Posterior cingulate gyrus (tissue), 11 donors: Measurements from ENCODE around the gene COL4A2.
A peak's percentile ranks its signal among the peaks of the same experiment; 100 is the strongest.

Source experiments
- DNase-seq, 10 donors: peaks; one replicate each; pipeline versions ENCODE4 v3.0.0 to v3.0.0-alpha.2; 2020 to 2021; ENCODE audit warnings: mixed read lengths in 3 of 10
- intact Hi-C: fragments of 100-400 bp; cut with DNase I; formaldehyde crosslinking; loops from one replicate; pipeline ENCODE4 v1.15.1; 2023

The COL4A2 gene

GRCh38 chr13:110458594-110459365 lies 151.7 kb downstream of the COL4A2 start:
- intact Hi-C loops: loop anchor here (5.0 kb wide), 1 partner anchor 359 kb away; no protein-coding TSS in a partner anchor

GRCh38 chr13:110462091-110462490 lies 155.0 kb downstream of the COL4A2 start:
- intact Hi-C loops: no loop called here
- DNase-seq: peak in 1 of 10 donors; percentile 67

More at GRCh38 chr13:110458594-110459365, 151.7 kb downstream of the COL4A2 start:
- peak in 1 of 10 donors; percentile 71 for DNase-seq

DNA sequence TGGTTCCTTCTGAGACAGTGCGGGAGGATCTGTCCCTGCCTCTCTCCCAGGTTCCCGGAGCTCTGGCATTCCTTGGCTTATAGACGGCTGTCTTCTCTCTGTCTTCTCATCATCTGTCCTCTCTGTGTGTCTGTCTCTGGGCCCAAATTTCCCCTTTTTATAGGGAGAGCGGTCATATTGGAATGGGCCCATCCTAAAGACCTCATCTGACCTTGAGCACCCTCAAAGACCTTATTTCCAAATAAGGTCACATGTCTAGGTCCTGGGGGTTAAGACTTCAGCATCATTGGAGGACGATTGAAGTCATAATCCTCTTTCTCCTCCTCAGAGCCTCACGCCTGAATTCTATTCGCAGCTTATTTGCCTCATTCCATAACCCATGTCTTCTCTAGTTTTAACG lies 156.1 kb downstream of the COL4A2 start:
- intact Hi-C loops: no loop called here
- no peak for DNase-seq

GRCh38 chr13:110463871-110464510 lies 156.9 kb downstream of the COL4A2 start:
- DNase-seq: peak in 1 of 10 donors; percentile 75
- intact Hi-C loops: no loop called here

GRCh38 chr13:110464556-110465333 lies 157.7 kb downstream of the COL4A2 start:
- peak in 6 of 10 donors; percentile 38 to 91 (median 68) for DNase-seq
- intact Hi-C loops: no loop called here

- peak in 1 of 10 donors; percentile 41 for DNase-seq
- intact Hi-C loops: no loop called here
Measured at GRCh38 chr13:110465696-110466095, 158.6 kb downstream of the COL4A2 start.

GRCh38 chr13:110466266-110466915 lies 159.3 kb downstream of the COL4A2 start:
- intact Hi-C loops: no loop called here
- DNase-seq: peak in 1 of 10 donors; percentile 54

DNA sequence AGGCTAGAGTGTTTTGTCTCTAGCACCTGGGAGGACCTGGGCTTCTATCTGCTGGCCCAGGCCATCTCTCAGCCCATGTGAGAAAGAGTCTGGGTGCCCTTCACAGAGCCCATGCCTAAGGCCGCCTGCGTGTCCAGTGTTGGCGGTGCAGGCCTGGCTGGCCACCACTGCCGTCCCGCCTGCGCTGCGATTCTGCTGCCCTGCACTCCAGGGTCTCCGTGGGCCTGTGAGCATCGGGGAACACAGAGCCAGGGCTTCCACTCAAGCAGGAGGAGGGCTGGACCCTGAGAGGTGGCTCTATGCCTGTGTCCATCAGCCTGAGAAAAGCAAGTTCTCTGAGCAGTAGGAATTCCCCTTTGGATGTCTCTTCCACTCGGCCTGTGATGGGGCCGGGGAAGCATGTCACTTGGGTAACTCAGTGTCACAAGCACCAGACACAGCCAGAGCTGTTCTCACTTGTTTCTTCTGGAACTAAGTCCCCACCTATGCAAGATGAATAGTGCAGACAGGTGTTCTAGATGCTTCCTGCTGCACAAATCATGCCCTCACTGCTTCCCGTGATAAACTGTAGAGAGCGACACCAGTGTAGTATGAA lies 160.5 kb downstream of the COL4A2 start:
- intact Hi-C loops: no loop called here
- peak in 2 of 10 donors; percentile 54 to 68 for DNase-seq

DNA sequence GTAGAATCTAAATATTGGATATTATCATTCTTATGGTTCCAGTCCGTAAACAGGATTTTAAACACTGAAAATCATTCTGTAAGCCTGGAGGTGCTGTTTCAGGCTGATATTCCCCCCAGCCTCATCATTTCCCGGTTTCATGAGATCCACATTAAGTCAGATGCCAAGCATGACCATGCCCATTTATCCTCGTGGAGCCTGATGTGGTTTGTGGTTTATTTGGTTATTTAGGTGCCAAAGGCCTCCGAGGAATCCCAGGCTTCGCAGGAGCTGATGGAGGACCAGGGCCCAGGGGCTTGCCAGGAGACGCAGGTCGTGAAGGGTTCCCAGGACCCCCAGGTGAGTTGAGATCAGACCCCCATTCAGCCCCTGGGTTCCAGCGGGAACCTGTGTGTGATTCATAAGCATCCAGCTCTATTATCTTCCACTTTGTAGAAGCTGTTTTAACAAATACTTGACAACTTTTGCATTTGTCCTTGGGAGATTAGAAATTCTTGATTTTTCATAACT lies 162.0 kb downstream of the COL4A2 start:
- DNase-seq: peak in 2 of 10 donors; percentile 32 to 59
- intact Hi-C loops: no loop called here

DNA sequence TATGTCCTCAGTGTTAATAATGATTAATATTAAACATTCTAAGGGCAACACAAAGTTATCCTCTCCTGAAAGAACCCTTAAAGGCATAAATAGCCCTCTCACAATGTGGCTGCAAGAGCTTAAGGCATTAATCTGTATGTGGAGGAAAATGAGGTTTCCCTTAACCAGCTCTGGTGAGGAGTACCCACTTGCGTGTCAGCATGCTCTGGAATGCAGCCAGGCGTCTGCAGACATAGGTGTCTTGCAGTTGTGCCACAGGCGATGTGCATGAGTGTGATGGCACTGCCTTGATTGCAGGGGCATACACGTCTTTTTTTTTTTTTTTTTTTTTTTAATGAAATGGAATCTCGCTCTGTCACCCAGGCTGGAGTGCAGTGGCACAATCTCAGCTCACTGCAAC lies 162.5 kb downstream of the COL4A2 start:
- peak in 2 of 10 donors; percentile 28 to 65 for DNase-seq
- intact Hi-C loops: no loop called here

GRCh38 chr13:110470272-110471009 lies 163.4 kb downstream of the COL4A2 start:
- peak in 1 of 10 donors; percentile 62 for DNase-seq
- intact Hi-C loops: no loop called here

DNA sequence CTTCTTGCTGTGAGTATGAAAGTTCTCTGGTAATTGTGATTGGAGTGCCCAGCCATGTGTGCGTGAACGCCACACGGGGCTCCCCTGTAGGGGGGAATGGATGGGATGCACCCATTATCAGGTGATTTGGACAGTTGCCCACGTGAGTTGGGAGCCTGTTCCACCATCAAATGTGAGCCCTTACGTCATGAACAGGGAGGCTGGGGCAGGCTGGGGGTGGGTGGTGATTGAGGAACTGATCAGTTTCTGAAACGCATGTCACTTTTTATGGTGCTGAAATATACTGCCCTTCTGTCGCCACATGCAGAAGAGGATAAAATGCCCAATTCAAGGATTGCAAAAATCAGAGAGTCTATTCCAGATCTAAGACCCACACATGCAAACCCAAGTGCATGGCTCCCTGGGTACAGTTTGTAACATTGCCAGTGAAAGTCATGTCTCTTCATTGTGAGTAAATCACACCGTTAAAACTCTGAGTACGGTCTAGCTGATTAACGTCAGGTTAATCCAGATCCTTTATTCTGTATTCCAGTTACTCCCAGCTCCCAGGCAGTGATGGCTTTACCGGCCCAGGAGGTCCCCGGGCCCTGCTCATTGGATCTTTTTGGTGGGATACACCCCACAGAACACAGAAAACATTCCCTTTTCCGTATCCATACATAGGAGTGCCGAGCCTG lies 164.2 kb downstream of the COL4A2 start:
- intact Hi-C loops: no loop called here
- DNase-seq: peak in 2 of 10 donors; percentile 30 to 36

- intact Hi-C loops: no loop called here
Measured at GRCh38 chr13:110471833-110472162, 164.7 kb downstream of the COL4A2 start.

DNA sequence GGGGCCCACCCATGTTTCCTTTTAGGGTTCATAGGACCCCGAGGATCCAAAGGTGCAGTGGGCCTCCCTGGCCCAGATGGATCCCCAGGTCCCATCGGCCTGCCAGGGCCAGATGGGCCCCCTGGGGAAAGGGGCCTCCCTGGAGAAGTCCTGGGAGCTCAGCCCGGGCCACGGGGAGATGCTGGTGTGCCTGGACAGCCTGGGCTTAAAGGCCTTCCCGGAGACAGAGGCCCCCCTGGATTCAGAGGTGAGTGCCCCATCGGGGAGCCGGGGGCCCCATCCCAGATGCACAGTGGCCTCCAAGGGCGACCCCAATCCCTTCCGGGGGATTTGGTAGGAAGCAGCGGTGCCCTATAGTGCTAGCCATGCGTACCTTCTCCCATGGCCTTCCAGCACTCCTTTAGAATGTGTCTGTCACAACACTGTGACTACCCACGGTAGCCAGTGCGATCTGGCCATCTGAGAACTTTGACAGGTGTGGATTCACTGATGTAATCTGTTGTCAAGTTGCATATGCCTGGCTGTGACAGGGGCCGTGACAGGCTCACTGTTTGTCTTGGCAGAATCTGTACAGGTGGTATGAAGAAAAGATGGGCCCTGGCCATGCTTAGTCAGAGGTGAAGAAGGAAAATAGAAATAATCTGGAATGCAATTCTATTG lies 165.9 kb downstream of the COL4A2 start:
- peak in 2 of 10 donors; percentile 69 to 74 for DNase-seq
- intact Hi-C loops: no loop called here

More at GRCh38 chr13:110471833-110472162, 164.7 kb downstream of the COL4A2 start:
- peak in 4 of 10 donors; percentile 16 to 85 (median 44) for DNase-seq

- peak in 1 of 10 donors; percentile 4 for DNase-seq
- intact Hi-C loops: no loop called here
Measured at GRCh38 chr13:110474713-110475112, 167.6 kb downstream of the COL4A2 start.

- DNase-seq: peak in 2 of 10 donors; percentile 7 to 55
- intact Hi-C loops: no loop called here
Measured at GRCh38 chr13:110475117-110475516, 168.0 kb downstream of the COL4A2 start.

DNA sequence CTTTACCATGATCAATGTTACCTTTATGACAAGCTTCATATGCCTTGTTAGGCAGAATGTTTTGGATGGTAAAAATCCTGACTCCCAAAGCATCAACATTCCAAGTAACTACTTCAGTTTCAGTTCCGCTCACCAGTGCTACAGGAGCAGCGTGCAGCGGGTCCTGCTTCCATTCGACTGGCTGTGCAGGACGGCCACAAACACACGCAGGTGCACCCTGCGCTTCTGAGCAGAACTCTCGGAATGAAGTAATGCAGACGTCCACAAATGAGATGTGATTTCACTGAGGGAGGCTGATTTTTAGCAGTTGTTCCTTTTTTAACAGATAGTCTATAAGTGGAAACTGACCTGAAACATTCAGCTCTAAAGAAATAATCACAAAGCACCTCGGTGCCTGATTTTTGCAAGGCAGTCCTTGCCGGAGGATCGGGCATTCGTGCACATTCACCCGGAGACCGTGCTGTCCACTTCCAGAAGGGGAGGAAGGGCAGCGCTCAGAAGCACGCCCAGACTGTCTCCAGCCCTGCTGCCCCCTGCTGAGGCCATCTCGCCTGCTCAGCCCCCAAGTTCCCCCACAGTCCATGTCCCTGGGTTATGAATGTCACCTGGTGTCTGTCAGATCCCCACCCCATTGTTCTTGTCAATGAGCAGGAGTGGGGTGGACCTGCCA lies 168.6 kb downstream of the COL4A2 start:
- intact Hi-C loops: no loop called here
- DNase-seq: peak in 4 of 10 donors; percentile 31 to 76 (median 62)
